GM18519 (cell line): ENCODE results near the gene TMEM132D.
A peak's percentile ranks its signal among the peaks of the same experiment; 100 is the strongest.
"Not testable (repeated sequence)": the region's sequence is repeated elsewhere in the genome, so short reads cannot be mapped to it uniquely, and the experiment has no call there.

Experiments
- ATAC-seq: cut with Tn5 transposase; IDR thresholded peaks from one replicate; pipeline ENCODE4 v1.9.1; 2021; ENCODE audit warnings: mild to moderate bottlenecking, moderate library complexity; ENCODE audit not compliant: unreplicated experiment, low FRiP score

Gene TMEM132D

DNA sequence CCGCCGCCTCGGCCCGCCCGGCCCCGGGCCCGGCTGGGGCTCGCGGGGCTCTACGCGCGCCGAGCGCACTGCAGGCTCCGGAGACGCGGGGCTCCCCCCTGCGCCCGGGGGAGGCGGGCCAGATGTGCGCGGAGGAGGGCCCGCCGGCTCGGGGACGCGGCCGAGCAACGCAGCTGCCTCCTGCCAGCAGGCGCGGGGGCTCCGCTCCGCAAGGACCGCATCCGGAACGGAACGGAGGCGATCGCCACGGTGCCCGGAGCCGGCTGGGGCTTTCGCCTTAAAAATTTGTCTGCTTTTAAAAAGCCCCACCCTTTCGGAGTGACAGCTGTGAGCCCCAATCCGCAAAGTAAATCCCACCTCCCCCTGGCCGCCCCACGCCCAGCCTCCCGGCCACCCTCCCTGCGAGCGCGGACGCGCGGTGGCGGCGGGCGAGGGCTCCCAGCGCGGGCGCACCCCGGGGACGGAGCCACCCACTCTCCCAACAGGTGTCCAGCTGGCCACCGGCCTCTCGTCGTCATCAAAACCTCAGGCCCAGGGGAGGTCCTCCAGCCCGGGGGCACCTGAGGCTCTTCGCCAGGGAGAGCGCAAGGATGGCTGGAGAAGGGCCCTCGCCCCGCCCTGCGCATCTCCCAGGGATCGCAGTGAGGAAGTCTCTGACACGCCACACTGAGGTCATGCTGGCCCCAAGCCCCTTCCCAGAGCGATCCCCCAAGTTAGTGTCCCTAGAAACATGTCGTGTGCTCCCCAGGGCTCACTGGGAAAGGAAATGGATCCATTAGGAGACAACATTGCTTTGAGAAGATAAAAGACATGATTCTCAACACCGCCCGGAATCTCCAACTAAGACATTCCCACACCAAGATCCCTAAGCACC, at the start of gene TMEM132D:
Gene TMEM132D (minus strand): TSS at position 70 of the 874 bp plus-strand sequence.
- ATAC-seq = no peak

DNA sequence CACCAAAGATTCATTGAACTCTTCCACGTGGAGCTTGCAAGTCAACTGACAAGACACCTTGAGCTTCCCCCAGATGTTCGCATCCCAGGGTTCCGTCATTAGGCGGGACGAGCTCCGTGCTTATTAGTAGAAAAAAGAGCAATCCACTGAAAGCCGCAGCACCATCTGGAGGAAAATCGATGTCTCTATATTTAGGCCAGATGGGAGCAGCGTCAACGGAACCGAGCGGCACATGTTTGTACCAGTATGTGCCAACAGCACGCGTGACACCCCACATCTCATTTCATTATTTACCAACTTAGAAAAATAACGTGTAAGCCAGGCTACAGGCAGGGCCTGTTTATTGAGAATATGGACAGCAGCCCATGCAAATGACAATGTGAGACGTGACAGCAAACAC, 45.8 kb upstream of the TMEM132D start:
- no peak for ATAC-seq

DNA sequence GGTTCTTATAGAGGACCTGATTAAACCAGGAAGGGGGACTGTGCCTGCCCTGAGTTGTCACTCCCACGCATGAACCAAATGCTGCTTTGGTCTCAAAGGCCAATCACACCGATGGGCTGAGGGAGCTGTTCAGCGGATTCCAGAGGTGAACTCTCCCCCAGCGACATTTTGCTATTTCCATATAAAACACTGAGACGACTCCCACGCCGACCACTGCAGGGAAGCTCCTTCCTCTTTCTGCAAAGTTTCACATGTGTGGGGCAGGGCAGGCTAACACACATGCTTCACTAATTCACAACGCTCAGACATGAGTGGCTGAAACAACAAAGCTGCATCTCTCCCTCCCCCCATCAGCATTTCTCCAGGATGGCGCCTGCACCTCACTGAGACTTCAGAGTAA, 37.8 kb upstream of the TMEM132D start:
- no peak for ATAC-seq

DNA sequence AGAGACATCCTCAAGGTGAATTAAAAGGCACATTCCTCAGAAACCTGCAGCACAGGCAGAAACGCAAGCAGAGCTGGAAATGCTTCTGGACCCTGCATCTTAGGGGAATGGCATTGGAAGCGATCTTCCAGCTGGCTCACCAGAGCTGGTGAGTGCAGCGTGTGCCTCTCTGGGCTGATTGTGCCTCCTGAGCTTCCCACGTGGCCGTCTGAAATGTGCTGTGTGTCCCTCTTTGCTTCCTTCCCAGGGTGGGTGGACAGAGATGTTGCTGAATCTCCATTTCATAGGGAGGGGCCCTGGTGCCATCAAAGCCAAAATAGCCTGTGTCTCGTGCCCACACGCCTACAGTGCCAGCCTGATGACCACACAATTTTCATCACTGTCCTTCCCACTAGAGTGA, 34.3 kb upstream of the TMEM132D start:
- ATAC-seq = no peak

DNA sequence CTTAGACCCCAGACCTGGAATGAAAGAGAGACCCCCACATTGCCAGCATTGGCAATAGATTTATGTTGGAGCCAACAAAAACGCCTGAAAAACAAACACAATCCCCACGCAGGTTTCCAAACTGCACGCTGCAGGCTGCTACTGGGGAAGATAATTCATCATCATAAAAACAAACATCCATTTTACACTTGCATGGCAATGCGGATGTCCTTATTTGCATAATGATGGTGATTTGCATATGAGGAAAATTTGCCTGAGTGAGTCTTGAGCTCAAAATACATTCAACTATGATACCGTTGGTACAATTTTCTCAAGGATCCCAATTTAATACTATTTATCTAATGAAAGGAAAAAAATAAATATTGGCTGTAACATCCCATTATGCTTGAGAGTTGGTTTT, 33.6 kb upstream of the TMEM132D start:
- no peak for ATAC-seq

DNA sequence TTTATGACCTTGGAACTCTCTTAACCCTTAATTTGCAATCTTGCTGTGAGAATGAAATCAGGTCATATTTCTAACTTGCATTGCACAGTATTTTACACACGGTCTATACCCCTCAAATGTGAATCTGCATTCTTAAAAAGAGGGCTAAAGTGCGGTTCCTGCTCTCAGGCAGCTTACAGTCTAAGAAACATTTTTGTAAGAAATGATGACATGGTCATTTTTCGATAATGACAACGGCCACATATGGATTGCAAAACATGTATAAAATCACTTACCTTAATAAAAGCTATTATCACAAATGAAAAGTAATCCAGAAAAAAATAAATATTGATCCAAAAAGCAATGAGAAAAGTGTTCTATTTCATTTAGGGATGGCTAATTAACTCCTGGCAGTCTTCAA, 24.8 kb upstream of the TMEM132D start:
- ATAC-seq = no peak

DNA sequence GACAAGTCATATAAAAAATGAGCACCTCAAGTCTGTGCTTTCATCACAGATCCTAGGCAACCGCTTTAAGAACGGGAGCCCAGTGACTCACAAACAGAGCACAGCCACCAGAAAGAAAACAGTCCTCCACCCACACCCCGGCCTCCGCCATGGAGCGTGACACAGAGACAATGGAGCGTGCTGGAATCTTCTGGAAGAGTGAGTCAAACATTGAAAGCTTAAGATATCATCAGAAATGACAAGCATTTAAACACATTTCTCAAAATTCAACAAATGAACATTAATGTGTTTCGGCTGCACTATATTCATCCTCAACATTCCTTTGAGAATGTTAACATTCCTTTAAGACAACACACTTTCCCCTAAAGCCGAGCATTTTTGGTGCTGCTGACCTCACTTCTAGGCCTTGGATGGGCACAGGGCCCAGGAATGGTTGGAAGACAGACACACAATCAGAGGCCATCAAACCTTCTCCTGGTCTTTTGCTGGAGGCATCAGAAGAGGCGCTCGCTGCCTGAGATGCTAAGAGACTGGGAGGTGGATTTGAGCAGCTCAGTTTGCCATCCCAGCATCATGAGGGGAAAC, 23.6 kb upstream of the TMEM132D start:
- ATAC-seq = no peak

DNA sequence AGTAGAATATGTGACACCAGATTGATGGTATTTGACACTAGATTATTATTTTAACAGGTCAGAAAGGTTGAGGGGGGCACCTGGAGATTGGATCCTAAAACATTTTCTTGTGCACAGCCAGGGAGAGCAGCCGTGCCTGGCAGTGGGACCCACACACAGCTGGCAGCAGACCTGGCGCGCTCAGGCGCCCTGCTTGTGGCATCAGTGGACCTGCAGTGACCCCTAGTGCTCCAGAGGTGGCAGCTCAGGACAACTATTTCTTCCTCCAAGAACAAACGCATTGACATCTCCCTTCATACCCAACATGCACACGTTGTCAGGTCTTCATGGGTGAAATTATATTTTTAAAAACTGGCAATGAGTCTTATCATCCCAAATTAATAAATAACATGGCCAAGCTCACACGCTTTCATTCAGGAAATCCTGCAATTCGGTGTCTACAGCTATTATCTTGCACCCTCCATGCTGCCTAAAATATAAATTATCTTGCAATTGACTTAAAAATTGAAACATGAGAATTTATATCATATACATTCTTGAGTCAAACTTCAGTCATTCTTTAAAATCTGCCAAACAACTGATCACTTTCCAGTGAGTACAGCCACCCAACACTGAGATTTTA, 7.7 kb upstream of the TMEM132D start:
- peak; percentile 73 for ATAC-seq

DNA sequence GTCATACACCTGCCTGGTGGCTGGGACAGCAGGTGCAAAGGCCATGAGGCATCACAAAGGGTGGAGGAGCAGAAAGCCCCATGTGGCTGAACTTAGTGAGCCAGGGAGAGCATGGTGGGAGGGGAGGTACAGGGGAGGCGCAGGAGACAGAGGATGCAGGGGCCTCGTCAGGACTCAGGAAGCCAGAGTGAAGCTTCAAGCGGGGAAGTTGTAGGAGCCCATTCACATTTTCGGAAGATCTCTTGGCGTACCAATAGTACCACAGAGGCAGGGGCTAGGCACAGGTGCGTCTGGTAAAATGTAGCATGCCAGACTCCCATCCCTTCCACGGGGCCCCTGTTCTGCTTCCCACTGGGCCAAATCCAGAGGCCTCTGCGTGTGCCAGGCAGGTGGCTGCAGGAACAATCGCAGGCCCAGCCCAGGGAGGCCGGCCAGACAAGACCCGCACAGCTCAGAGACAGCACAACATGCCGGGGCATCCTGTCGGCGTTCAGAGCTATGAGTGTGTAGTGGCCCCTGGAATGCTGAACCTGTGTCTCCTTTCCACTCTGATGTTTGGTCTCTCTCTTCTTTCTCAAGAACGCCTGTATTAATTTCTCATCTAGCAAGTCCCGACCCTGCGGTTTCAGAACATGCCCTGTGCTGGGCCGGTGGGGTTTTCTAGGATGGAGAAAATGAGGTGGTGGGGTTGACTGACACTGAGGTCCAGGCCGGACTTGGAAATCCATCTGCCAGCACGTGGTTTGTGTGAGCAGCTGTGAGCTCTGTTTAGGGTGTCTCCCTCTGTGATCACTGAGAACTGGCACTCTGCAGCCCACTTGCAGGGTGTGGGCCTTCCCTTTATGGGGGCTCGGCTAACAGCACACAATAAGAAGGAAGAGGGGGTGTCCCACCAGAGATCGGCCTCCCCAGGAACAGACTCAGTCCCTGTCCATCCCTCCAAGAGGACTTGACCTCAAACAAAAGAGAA, 5.5 kb upstream of the TMEM132D start:
- no peak for ATAC-seq

DNA sequence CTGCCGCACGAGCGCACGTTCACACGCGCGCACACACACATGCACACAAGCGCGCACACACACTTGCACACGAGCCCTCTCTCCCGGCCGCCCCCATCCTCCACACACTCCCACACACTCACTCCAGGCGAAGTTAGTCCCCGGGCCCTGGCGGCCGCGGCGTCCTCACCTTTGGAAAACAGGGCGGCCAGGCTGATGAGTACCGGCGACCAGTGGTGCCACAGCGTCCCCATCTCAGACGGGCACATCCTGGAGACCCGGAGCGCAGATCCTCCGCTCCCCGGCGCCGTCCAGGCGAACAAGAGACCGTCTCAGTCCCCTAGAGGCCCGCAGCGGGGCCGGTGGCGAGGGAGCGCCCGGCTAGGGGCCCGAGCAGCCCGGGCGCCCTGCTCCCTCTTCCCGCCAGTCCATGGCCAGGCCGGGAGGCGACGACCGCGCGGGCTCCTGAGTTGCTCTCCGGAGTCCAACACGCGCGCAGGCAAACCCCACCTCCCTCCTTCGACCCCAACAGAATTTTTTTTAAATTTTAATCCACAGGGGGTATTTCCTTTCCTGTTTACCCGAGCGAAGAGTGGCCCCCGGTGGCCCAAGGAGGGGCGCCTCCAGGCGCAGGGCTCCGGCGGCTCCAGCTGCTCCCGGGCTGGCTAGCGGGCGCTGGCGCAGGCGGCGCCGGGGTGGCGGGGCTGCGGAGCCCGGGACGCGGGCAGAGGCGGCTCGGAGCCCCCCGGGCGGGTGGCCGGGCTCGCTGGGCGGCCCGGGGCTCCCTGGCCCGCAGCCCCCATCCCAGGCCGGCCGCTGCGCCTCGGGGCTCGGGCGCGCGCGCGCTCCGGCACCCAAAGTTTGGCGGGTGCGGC, 506 bp downstream of the TMEM132D start:
- no peak for ATAC-seq

DNA sequence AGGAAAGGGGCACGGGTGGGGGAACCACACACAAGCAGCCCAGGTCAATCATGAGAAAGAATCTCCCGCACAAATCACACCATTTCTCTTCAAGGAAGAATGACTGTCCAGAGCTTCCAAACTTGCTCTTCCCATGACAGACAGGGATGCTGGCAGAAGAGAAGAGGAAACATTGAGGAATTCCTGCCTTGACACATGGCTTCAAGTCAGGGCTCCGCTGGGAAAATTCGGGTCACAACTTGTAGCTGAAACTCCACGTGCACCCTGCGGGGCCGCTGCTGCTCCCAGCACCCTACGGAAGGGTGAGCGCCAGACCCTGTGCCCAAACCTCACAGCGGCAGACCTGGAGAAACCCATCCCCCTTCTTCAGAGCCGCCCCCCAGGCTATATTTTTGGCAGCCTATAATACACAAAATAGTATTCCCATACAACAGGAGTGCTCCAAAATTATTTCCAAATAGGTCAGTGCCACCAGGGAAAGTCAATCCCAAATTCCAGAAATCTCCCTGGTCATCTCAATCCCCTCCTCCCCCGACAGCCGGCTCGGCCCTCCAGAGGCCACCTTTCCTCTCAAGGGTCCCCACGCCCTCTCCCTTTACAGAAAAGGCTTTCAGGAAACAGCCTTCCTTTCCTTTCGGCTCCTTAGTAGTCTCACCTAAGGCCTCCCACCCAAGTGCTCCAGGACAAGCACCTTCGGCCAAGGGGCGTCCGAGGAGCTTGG, 1.3 kb downstream of the TMEM132D start:
- ATAC-seq = no peak

DNA sequence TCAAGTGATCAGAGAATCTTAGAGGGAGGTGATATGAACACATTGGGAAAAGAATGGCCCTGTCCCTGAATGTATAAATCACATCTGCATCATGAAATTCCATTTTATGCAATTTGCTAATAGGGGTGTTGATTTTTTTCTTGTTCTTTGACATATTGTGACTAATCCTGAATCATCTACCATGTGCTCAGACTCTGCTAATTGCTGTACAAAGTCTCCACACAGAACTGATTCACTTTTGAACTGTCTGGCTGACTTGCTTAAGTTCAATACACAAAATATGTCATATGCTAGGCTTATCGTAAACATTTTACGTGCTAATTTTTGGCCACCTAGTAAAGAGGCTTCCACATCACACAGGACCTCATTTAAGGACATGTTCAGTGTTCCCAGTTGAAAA, 2.6 kb downstream of the TMEM132D start:
- ATAC-seq = no peak

DNA sequence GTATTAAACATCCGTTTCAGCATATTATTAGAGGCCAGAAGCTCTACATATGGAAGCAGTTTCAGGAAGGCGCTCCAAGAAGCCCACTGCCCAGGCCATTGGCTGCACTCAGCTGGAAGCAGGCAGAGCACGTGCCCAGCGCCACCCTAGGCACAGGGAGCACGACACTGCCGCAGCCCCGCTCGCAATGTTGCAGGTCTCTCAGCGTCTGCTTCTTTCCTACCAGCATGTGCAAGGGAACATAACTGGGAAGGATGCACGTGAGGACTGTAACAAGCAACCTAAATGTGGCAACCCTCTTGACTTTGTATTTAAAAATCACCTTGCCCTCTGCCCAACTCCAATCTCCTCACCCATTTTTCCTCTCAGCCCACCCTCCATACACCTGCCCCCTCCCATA, 3.5 kb downstream of the TMEM132D start:
- ATAC-seq = no peak

DNA sequence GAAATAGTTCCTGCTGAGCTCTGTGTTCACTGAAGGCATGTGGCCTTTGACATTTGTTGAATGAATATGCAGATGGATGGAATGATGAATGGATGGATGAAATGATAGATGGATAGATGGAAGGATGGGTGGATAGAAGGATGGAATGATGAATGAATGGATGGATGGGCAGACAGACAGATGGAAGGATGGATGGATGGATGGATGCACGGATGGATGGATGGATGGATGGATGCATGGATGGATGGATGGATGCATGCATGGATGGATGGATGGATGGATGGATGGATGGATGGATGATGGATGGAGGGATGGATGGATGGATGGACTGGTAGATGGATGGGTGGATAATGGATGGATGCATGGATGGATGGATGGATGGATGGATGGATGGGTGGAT, 4.8 kb downstream of the TMEM132D start:
- ATAC-seq = not testable (repeated sequence)

DNA sequence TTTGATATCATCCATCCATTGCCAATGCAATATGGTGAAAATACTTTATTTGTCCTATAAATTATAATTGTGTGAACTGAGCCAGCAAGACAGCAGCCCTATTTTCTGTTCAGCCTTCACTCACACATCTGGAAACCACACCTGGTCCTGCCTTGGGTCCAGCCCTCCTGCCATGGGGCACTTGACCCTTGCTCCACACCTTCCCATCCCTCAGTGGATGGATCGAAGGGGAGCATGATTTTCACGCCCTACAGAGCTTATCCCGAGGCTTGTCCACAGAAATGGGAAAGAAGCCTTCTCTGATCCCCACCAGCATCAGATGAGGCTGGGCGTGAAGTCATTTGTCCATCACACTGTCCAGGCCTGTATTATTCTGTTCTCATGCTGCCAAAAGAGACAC, 10.1 kb downstream of the TMEM132D start:
- no peak for ATAC-seq

DNA sequence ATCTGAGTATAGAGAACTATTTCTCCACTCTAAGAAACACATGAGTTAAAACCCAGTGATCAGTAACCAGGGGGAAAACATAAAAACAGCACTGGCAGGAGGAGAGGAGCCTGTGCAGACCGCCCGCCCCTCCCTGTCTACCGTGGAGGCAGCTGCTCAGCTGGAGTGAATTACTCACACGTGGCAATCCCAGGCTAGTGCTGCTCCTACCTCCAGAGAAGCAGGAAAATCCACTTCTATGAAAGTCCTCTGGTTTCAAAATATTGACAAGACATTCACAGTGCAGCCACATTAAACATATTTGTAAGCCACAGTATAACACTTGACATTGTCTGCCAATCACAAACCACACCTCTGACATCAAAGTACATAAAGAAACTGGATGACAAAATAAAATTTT, 16.7 kb downstream of the TMEM132D start:
- ATAC-seq = no peak

DNA sequence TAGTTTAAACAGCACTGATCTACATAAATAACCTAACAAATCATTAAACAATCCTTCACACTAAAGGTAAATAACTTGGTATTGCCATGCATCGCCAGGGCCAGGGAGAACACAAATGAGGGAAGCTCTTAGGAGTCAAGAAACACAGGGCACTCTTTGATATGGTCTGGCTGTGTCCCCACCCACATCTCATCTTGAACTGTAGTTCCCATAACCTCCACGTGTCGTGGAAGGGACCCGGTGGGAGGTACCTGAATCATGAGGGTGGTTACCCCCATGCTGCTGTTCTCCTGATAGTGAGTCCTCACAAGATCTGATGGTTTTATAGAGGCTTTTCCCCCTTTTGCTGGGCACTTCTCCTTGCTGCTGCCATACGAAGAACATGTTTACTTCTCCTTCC, 17.3 kb downstream of the TMEM132D start:
- no peak for ATAC-seq

DNA sequence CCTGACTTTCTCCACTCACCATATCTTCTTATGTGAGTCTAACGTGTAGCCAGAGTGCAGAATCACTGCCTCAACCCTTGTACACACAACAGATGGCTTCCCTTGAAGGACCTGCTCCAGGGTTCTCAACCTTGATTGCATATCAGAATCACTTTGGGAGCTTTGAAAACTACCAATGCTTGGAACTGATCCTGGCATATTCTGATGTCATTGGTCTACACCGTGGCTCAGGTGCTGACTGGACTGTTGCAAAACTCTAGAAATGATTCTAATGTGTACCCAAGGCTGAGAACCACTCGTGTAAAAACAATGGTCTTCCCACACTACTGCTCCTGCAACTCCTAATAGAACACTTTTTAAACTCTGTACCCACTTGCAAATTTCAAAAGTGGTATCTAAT, 18.5 kb downstream of the TMEM132D start:
- ATAC-seq = no peak

DNA sequence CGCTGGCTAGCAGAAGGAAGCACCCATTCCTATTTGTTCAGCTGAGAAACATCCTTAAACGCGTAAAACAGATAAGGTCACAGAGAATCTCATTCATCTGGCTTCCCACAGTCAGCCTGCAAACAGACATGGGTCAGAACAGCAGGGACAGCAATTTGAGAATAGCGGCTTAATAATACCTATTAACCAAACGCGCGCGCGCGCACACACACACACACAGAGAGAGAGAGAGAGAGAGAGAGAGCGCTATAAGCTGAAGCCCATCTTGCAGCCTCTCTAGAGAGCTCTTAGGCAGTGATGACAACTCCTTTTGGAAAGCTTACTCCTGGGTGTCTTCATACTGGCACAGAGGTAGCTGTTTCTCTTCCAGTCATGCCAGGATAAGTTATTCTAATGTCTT, 26.4 kb downstream of the TMEM132D start:
- no peak for ATAC-seq
